HepG2 (cell line): ENCODE data around the gene ADARB2. TPM values are rescaled to one million over a fixed set of nuclear protein-coding genes. Genes with fewer than 3 reads are reported as not detected.

Source experiments
- ATF1 ChIP-seq: IDR thresholded peaks from 2 replicates; pipeline ENCODE4 v1.6.1; 2016; ENCODE audit warnings: mild to moderate bottlenecking, control low read depth
- BCL6 ChIP-seq: IDR thresholded peaks from 2 replicates; pipeline ENCODE4 v1.6.1; 2016; ENCODE audit warnings: missing genetic modification reagents, missing compliant biosample characterization
- BRCA1 ChIP-seq: sonication (generic); formaldehyde crosslinking; IDR thresholded peaks from 2 replicates; pipeline ENCODE4 v1.4.0; 2020; ENCODE audit warnings: missing genetic modification reagents
- E2F2 ChIP-seq: sonication (generic); formaldehyde crosslinking; IDR thresholded peaks from 2 replicates; pipeline ENCODE4 v1.4.0; 2020; ENCODE audit warnings: missing genetic modification reagents, borderline replicate concordance
- ETV5 ChIP-seq: IDR thresholded peaks from 2 replicates; pipeline ENCODE4 v1.6.1; 2018; ENCODE audit warnings: missing biosample characterization, missing genetic modification reagents, inconsistent platforms, borderline replicate concordance
- FOXO4 ChIP-seq: sonication (generic); formaldehyde crosslinking; conservative IDR thresholded peaks from 2 replicates; pipeline ENCODE4 v1.8.1; 2023; ENCODE audit warnings: missing genetic modification reagents
- GPN1 ChIP-seq: sonication (generic); formaldehyde crosslinking; IDR thresholded peaks from 2 replicates; pipeline ENCODE4 v1.5.1; 2020; ENCODE audit warnings: missing genetic modification reagents, borderline replicate concordance
- KLF6 ChIP-seq: IDR thresholded peaks from 2 replicates; pipeline ENCODE4 v1.8.0; 2016; ENCODE audit warnings: missing biosample characterization, missing genetic modification reagents
- MTA3 ChIP-seq: sonication (generic); formaldehyde crosslinking; IDR thresholded peaks from 2 replicates; pipeline ENCODE4 v1.4.0; 2020; ENCODE audit warnings: missing genetic modification reagents
- MXD4 ChIP-seq: IDR thresholded peaks from 2 replicates; pipeline ENCODE4 v1.6.1; 2016; ENCODE audit warnings: mild to moderate bottlenecking, missing biosample characterization, missing genetic modification reagents
- NR2C2 ChIP-seq: sonication (generic); formaldehyde crosslinking; IDR thresholded peaks from 2 replicates; pipeline ENCODE4 v1.4.0; 2020; ENCODE audit warnings: missing genetic modification reagents, mild to moderate bottlenecking, moderate library complexity, borderline replicate concordance
- PLSCR1 ChIP-seq: sonication (generic); formaldehyde crosslinking; IDR thresholded peaks from 2 replicates; pipeline ENCODE4 v1.5.0; 2020; ENCODE audit warnings: missing genetic modification reagents, mild to moderate bottlenecking, borderline replicate concordance
- POGZ ChIP-seq: sonication (generic); formaldehyde crosslinking; IDR thresholded peaks from 2 replicates; pipeline ENCODE4 v1.4.0; 2020; ENCODE audit warnings: mild to moderate bottlenecking, missing genetic modification reagents
- SRSF1 ChIP-seq: fragments of 200-400 bp; formaldehyde crosslinking; optimal IDR thresholded peaks from 2 replicates; pipeline ENCODE3; 2017; ENCODE audit warnings: mild to moderate bottlenecking, low read depth, low read length, moderate library complexity
- SRY ChIP-seq: sonication (generic); formaldehyde crosslinking; IDR thresholded peaks from 2 replicates; pipeline ENCODE4 v1.8.0; 2022; ENCODE audit warnings: mild to moderate bottlenecking, missing genetic modification reagents
- ZBTB21 ChIP-seq: sonication (generic); formaldehyde crosslinking; IDR thresholded peaks from 2 replicates; pipeline ENCODE4 v1.4.0; 2020; ENCODE audit warnings: missing genetic modification reagents
- ZNF101 ChIP-seq: sonication (generic); formaldehyde crosslinking; IDR thresholded peaks from 2 replicates; pipeline ENCODE4 v1.4.0; 2020; ENCODE audit warnings: mild to moderate bottlenecking, low read depth, missing genetic modification reagents, borderline replicate concordance
- ZNF550 ChIP-seq: sonication (generic); formaldehyde crosslinking; IDR thresholded peaks from 2 replicates; pipeline ENCODE4 v1.4.0; 2020; ENCODE audit warnings: mild to moderate bottlenecking, missing genetic modification reagents, borderline replicate concordance
- polyA plus RNA-seq, 8 experiments: library from polyadenylated mRNA; depleted of rRNA in 3 of 8; stranded (reverse) in 7 of 8; unstranded in 1 of 8; fragments of >200 nt; fragmentation: Illumina TruSeq in 4 of 8; extraction: Trizol in 4 of 8; gene quantifications; 2 replicates each; pipeline versions ENCODE4 v1.2.1 to v1.2.3, GENCODE V29; 2011 to 2016; ENCODE audit warnings: low read depth in 4 of 8, missing spikeins in 1 of 8, mixed read lengths in 1 of 8; ENCODE audit not compliant: insufficient read depth in 1 of 8
- total RNA-seq, 5 experiments: library from RNA; depleted of rRNA; stranded (reverse); fragments of >200 nt; fragmentation: Illumina TruSeq; extraction: Trizol; gene quantifications; 2 replicates each; pipeline ENCODE4 v1.2.3, GENCODE V29; 2016; ENCODE audit warnings: low read depth in 1 of 5
- TF ChIP-seq, protein P1 (sequence below): sonication (generic); formaldehyde crosslinking; IDR thresholded peaks from 2 replicates; pipeline ENCODE4 v1.4.0; 2020; ENCODE audit warnings: mild to moderate bottlenecking, missing genetic modification reagents

ADARB2 gene
- total and polyA plus RNA-seq, 2 of the 13 experiments (the other 11 are each of a cell fraction or from before 2014, with no cell fraction given), result not detected

DNA sequence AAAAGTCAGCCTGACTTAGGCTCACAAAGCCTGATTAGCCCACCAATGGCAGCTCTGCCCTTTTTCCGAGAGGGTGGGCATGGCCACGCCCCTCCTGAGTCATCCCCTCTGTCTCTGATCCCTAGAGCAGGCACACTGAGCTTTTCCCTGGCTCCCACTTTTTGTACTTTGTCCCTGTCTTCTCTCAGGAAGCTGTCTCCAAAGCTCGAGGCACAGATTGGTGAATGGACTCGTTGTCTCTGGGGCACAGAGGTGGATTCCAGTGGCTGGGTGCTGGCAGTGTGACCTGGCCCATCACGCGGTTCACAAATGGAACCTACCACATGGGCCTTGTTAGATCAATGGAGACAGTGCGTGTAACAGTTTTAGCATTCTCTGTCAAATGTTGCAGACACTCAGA is 367.7 kb downstream of the ADARB2 start (continued):
- TF ChIP-seq, protein P1, sequence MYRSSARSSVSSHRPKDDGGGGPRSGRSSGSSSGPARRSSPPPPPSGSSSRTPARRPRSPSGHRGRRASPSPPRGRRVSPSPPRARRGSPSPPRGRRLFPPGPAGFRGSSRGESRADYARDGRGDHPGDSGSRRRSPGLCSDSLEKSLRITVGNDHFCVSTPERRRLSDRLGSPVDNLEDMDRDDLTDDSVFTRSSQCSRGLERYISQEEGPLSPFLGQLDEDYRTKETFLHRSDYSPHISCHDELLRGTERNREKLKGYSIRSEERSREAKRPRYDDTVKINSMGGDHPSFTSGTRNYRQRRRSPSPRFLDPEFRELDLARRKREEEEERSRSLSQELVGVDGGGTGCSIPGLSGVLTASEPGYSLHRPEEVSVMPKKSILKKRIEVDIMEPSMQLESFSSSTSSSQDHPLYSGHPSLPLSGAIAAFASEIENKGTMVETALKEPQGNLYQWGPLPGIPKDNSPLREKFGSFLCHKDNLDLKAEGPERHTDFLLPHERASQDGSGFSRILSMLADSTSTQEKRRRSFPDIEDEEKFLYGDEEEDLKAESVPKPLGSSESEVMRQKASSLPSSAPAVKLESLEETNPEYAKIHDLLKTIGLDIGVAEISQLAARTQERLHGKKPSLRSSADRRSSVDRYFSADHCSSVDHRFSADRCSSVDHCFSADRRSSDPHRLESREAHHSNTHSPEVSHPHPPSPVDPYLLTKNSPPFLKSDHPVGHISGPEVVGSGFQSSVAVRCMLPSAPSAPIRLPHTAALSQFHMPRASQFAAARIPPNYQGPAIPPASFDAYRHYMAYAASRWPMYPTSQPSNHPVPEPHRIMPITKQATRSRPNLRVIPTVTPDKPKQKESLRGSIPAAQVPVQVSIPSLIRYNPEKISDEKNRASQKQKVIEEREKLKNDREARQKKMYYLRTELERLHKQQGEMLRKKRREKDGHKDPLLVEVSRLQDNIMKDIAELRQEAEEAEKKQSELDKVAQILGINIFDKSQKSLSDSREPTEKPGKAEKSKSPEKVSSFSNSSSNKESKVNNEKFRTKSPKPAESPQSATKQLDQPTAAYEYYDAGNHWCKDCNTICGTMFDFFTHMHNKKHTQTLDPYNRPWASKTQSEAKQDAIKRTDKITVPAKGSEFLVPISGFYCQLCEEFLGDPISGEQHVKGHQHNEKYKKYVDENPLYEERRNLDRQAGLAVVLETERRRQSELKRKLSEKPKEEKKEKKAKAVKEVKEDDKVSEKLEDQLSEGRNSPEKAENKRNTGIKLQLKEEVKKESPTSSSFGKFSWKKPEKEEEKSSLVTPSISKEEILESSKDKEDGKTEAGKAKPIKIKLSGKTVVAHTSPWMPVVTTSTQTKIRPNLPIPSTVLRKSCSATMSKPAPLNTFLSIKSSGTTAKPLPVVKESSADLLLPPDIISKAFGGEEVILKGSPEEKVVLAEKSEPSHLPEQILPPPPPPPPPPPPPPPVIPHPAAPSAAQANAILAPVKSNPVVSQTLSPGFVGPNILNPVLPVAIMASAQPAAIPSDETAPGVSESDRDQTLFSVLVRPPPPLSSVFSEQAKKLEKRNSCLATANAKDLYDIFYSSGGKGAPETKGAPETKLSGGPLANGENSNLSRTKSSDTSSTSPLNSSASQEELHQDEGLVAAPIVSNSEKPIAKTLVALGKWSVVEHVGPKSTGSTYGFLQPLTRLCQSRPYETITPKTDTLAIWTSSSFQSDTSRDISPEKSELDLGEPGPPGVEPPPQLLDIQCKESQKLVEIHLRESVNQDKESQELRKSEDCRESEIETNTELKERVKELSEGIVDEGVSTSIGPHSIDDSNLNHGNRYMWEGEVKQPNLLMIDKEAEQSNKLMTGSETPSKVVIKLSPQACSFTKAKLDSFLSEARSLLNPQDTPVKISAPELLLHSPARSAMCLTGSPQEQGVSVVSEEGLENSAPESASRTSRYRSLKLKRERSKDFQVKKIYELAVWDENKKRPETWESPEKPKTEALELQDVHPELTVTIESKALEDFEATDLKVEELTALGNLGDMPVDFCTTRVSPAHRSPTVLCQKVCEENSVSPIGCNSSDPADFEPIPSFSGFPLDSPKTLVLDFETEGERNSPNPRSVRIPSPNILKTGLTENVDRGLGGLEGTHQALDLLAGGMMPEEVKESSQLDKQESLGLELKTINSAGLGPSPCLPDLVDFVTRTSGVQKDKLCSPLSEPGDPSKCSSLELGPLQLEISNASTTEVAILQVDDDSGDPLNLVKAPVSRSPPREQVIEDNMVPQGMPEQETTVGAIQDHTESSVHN (CRISPR knock-in tag), result no peak
- TF ChIP-seq BRCA1 (0 out of 2 replicates have a peak, but pooled peaks have one; percentile 57), E2F2 (no peak), MXD4 (no peak), ZNF550 (CRISPR knock-in tag) (no peak), SRY (no peak), SRSF1 (no peak), BCL6 (CRISPR knock-in tag) (no peak), PLSCR1 (CRISPR knock-in tag) (no peak), KLF6 (CRISPR knock-in tag) (no peak), ATF1 (CRISPR knock-in tag) (no peak), ZBTB21 (CRISPR knock-in tag) (no peak), NR2C2 (CRISPR knock-in tag) (no peak), GPN1 (CRISPR knock-in tag) (no peak), ZNF101 (CRISPR knock-in tag) (no peak), FOXO4 (CRISPR knock-in tag) (no peak), MTA3 (CRISPR knock-in tag) (no peak), POGZ (CRISPR knock-in tag) (peak; percentile 77), ETV5 (peak; percentile 32; the same call in 1 of the 2 replicates)
